Mesenteric fat pad (tissue), 1 donor: ENCODE measurements around the gene KRTAP29-1. TPM values are rescaled to one million over a fixed set of nuclear protein-coding genes. Genes with fewer than 3 reads are reported as not detected.

Experiments used
- total RNA-seq: library from RNA; stranded (reverse); fragmentation: NEBNext Ultra II Directional; extraction: Animal tissue kit (Norgen Biotek cat#: 25700); gene quantifications from one replicate; pipeline ENCODE4 v1.2.1, GENCODE V29; 2021
- donor health status: DM: yes; HTN: yes; CAD: no.

Gene KRTAP29-1
- total RNA-seq, 1 donor from 2014 or later, result not detected

Other genes starting within 250 kb of the KRTAP29-1 start
- not detected for gene KRTAP2-2, start 247.6 kb downstream of the KRTAP29-1 start, total RNA-seq
- not detected for gene KRTAP2-3, start 242.7 kb downstream of the KRTAP29-1 start, total RNA-seq
- gene KRTAP2-4, start 237.0 kb downstream of the KRTAP29-1 start, total RNA-seq, result not detected
- not detected for gene KRTAP4-7, start 218.7 kb downstream of the KRTAP29-1 start, total RNA-seq
- not detected for gene KRTAP4-8, start 204.7 kb downstream of the KRTAP29-1 start, total RNA-seq
- not detected for gene KRTAP4-16, start 200.6 kb downstream of the KRTAP29-1 start, total RNA-seq
- not detected for gene KRTAP4-9, start 197.5 kb downstream of the KRTAP29-1 start, total RNA-seq
- not detected for gene KRTAP4-11, start 184.5 kb downstream of the KRTAP29-1 start, total RNA-seq
- gene KRTAP4-12, start 178.7 kb downstream of the KRTAP29-1 start, total RNA-seq, result not detected
- not detected for gene KRTAP4-6, start 162.3 kb downstream of the KRTAP29-1 start, total RNA-seq
- gene KRTAP4-5, start 153.0 kb downstream of the KRTAP29-1 start, total RNA-seq, result not detected
- gene KRTAP4-4, start 142.1 kb downstream of the KRTAP29-1 start, total RNA-seq, result not detected
- not detected for gene KRTAP4-3, start 134.6 kb downstream of the KRTAP29-1 start, total RNA-seq
- gene KRTAP4-2, start 124.6 kb downstream of the KRTAP29-1 start, total RNA-seq, result not detected
- not detected for gene KRTAP4-1, start 117.9 kb downstream of the KRTAP29-1 start, total RNA-seq
- not detected for gene KRTAP9-1, start 113.0 kb downstream of the KRTAP29-1 start, total RNA-seq
- gene KRTAP9-2, start 76.2 kb downstream of the KRTAP29-1 start, total RNA-seq, result not detected
- not detected for gene KRTAP9-3, start 70.4 kb downstream of the KRTAP29-1 start, total RNA-seq
- not detected for gene KRTAP9-8, start 64.9 kb downstream of the KRTAP29-1 start, total RNA-seq
- not detected for gene KRTAP9-4, start 53.2 kb downstream of the KRTAP29-1 start, total RNA-seq
- gene KRTAP9-9, start 47.5 kb downstream of the KRTAP29-1 start, total RNA-seq, result not detected
- not detected for gene KRTAP9-6, start 37.5 kb downstream of the KRTAP29-1 start, total RNA-seq
- gene KRTAP9-7, start 27.2 kb downstream of the KRTAP29-1 start, total RNA-seq, result not detected
- not detected for gene KRTAP16-1, start 6.5 kb upstream of the KRTAP29-1 start, total RNA-seq
- gene KRTAP17-1, start 12.9 kb upstream of the KRTAP29-1 start, total RNA-seq, result not detected
- gene KRT33A, start 48.0 kb upstream of the KRTAP29-1 start, total RNA-seq, result not detected
- not detected for gene KRT33B, start 67.0 kb upstream of the KRTAP29-1 start, total RNA-seq
- gene KRT34, start 79.5 kb upstream of the KRTAP29-1 start, total RNA-seq, result not detected
- not detected for gene KRT31, start 94.8 kb upstream of the KRTAP29-1 start, total RNA-seq
- not detected for gene KRT37, start 121.7 kb upstream of the KRTAP29-1 start, total RNA-seq
- gene KRT38, start 138.1 kb upstream of the KRTAP29-1 start, total RNA-seq, result not detected
- gene KRT32, start 164.5 kb upstream of the KRTAP29-1 start, total RNA-seq, result not detected
- gene KRT35, start 178.3 kb upstream of the KRTAP29-1 start, total RNA-seq, result not detected
- not detected for gene KRT36, start 187.1 kb upstream of the KRTAP29-1 start, total RNA-seq
- not detected for gene KRT13, start 202.8 kb upstream of the KRTAP29-1 start, total RNA-seq
- gene KRT15, start 216.0 kb upstream of the KRTAP29-1 start, total RNA-seq, result not detected
- gene KRT19, start 225.5 kb upstream of the KRTAP29-1 start, total RNA-seq, result 1.8 TPM